IMR-90 (cell line): ENCODE results near the gene COL13A1. TPM values are rescaled to one million over a fixed set of nuclear protein-coding genes. Genes with fewer than 3 reads are reported as not detected.

Experiments
- ATAC-seq: fragments of 200-7000 bp; cut with Tn5 transposase; 2 replicates; pipeline ENCODE4 v1.9.1; 2020; ENCODE audit warnings: low read depth, mild to moderate bottlenecking, moderate library complexity
- BruUV-seq: library from RNA; stranded (reverse); fragments of 400-500 nt; replicated peaks from 2 replicates; lab custom pipeline; 2021; lab: Mats Ljungman, UMichigan
- CTCF ChIA-PET: fragments of 300-600 bp; formaldehyde crosslinking; extraction: SDS; loops from one replicate; lab custom pipeline; 2021; ENCODE audit warnings: antibody characterized with exemption; lab: Yijun Ruan, JAX
- POLR2A ChIA-PET: fragments of 300-600 bp; sonication (Branson Sonifier 250); formaldehyde crosslinking; loops from one replicate; lab custom pipeline; 2022; ENCODE audit warnings: antibody characterized with exemption; ENCODE audit not compliant: unreplicated experiment; lab: Charles Lee
- DNase-seq: peaks from one replicate; pipeline ENCODE4 v3.0.0; 2013
- H2AFZ ChIP-seq: replicated peaks from 2 replicates; pipeline ENCODE3; 2013; ENCODE audit warnings: low read length, mild to moderate bottlenecking; ENCODE audit not compliant: poor library complexity
- H2AK5ac ChIP-seq: 2 replicates; pipeline ENCODE4 v1.6.1; 2013; ENCODE audit warnings: low read depth, low read length, inconsistent platforms
- H2AK9ac ChIP-seq: replicated peaks from 2 replicates; pipeline ENCODE3; 2013; ENCODE audit warnings: mild to moderate bottlenecking, low read depth, low read length, moderate library complexity; ENCODE audit not compliant: poor library complexity
- H2BK120ac ChIP-seq: 2 replicates; pipeline ENCODE4 v1.6.1; 2013; ENCODE audit warnings: low read depth, low read length, inconsistent platforms
- H2BK15ac ChIP-seq: 3 replicates; pipeline ENCODE4 v1.6.1; 2013; ENCODE audit warnings: low read depth, low read length, inconsistent platforms
- H2BK20ac ChIP-seq: 2 replicates; pipeline ENCODE4 v1.6.1; 2013; ENCODE audit warnings: low read depth, mild to moderate bottlenecking, inconsistent platforms, low read length, moderate library complexity
- H2BK5ac ChIP-seq: 2 replicates; pipeline ENCODE4 v1.6.1; 2013; ENCODE audit warnings: mild to moderate bottlenecking, low read depth, low read length, inconsistent platforms; ENCODE audit not compliant: poor library complexity, severe bottlenecking
- H3K14ac ChIP-seq: replicated peaks from 2 replicates; pipeline ENCODE4 v1.6.1; 2013; ENCODE audit warnings: low read depth, low read length, inconsistent platforms
- H3K18ac ChIP-seq: 2 replicates; pipeline ENCODE4 v1.6.1; 2013; ENCODE audit warnings: low read depth, low read length, control low read depth
- H3K23ac ChIP-seq: 2 replicates; pipeline ENCODE4 v1.6.1; 2013; ENCODE audit warnings: low read depth, low read length, inconsistent platforms
- H3K27ac ChIP-seq: 2 replicates; pipeline ENCODE4 v1.5.1; 2013; ENCODE audit warnings: mild to moderate bottlenecking, control low read depth, low read length; ENCODE audit not compliant: insufficient read depth
- H3K27me3 ChIP-seq: 2 replicates; pipeline ENCODE4 v1.6.1; 2013; ENCODE audit warnings: low read length; ENCODE audit not compliant: control insufficient read depth, insufficient read depth
- H3K36me3 ChIP-seq: 2 replicates; pipeline ENCODE4 v1.6.1; 2013; ENCODE audit warnings: low read length, mixed read lengths; ENCODE audit not compliant: control insufficient read depth, insufficient read depth
- H3K4ac ChIP-seq: 2 replicates; pipeline ENCODE4 v1.6.1; 2013; ENCODE audit warnings: low read depth, low read length, inconsistent platforms
- H3K4me1 ChIP-seq: 2 replicates; pipeline ENCODE4 v1.6.1; 2013; ENCODE audit warnings: low read length, mixed read lengths; ENCODE audit not compliant: control insufficient read depth, insufficient read depth
- H3K4me2 ChIP-seq: 2 replicates; pipeline ENCODE4 v1.6.1; 2013; ENCODE audit warnings: low read depth, mild to moderate bottlenecking, control low read depth, low read length, moderate library complexity
- H3K4me3 ChIP-seq: 2 replicates; pipeline ENCODE4 v1.5.1; 2013; ENCODE audit warnings: low read depth, mild to moderate bottlenecking, control low read depth, low read length, moderate library complexity; ENCODE audit not compliant: insufficient read depth
- H3K56ac ChIP-seq: 2 replicates; pipeline ENCODE4 v1.6.1; 2013; ENCODE audit warnings: low read length, inconsistent platforms; ENCODE audit not compliant: insufficient read depth; ENCODE audit errors: extremely low read depth
- H3K79me1 ChIP-seq, 2 experiments: 2 replicates each; pipeline ENCODE4 v1.6.1; 2013; ENCODE audit warnings: low read length in 2 of 2, inconsistent platforms in 1 of 2, low read depth in 1 of 2
- H3K9ac ChIP-seq: 2 replicates; pipeline ENCODE4 v1.6.1; 2013; ENCODE audit warnings: low read depth, low read length, control low read depth
- H3K9me1 ChIP-seq: 2 replicates; pipeline ENCODE4 v1.6.1; 2013; ENCODE audit warnings: low read length, inconsistent platforms; ENCODE audit not compliant: insufficient read depth
- H3K9me3 ChIP-seq: 2 replicates; pipeline ENCODE4 v1.6.1; 2013; ENCODE audit warnings: low read length; ENCODE audit not compliant: control insufficient read depth, insufficient read depth
- H4K20me1 ChIP-seq: 2 replicates; pipeline ENCODE4 v1.6.1; 2013; ENCODE audit warnings: low read length, inconsistent platforms; ENCODE audit not compliant: insufficient read depth
- H4K5ac ChIP-seq: 2 replicates; pipeline ENCODE4 v1.6.1; 2013; ENCODE audit warnings: mild to moderate bottlenecking, low read depth, low read length, control low read depth
- H4K8ac ChIP-seq, 2 experiments: 2 replicates each; pipeline ENCODE4 v1.6.1; 2013; ENCODE audit warnings: low read depth in 2 of 2, low read length in 2 of 2, control low read depth in 1 of 2, inconsistent platforms in 1 of 2
- H4K91ac ChIP-seq: 2 replicates; pipeline ENCODE4 v1.6.1; 2013; ENCODE audit warnings: low read depth, low read length, inconsistent platforms; ENCODE audit not compliant: insufficient read depth
- BHLHE40 ChIP-seq: fragments of 150-350 bp; IDR thresholded peaks from 2 replicates; pipeline ENCODE4 v1.6.1; 2016; ENCODE audit warnings: mild to moderate bottlenecking, low read depth, low read length
- CEBPB ChIP-seq: IDR thresholded peaks from 2 replicates; pipeline ENCODE4 v1.6.1; 2012; ENCODE audit warnings: low read depth, low read length, improper control_type of control experiment
- CHD1 ChIP-seq: IDR thresholded peaks from 2 replicates; pipeline ENCODE4 v1.6.1; 2012; ENCODE audit warnings: low read depth, low read length, improper control_type of control experiment
- FOS ChIP-seq: fragments of 150-350 bp; IDR thresholded peaks from 2 replicates; pipeline ENCODE4 v1.6.1; 2016; ENCODE audit warnings: low read depth, low read length
- MAFK ChIP-seq: IDR thresholded peaks from 2 replicates; pipeline ENCODE4 v1.6.1; 2012; ENCODE audit warnings: low read depth, low read length, improper control_type of control experiment
- MAZ ChIP-seq: IDR thresholded peaks from 2 replicates; pipeline ENCODE4 v1.6.1; 2012; ENCODE audit warnings: low read depth, mild to moderate bottlenecking, low read length, improper control_type of control experiment, moderate library complexity, borderline replicate concordance
- MXI1 ChIP-seq: IDR thresholded peaks from 2 replicates; pipeline ENCODE4 v1.6.1; 2012; ENCODE audit warnings: low read depth, mild to moderate bottlenecking, low read length, moderate library complexity, borderline replicate concordance
- NFE2L2 ChIP-seq: fragments of 150-350 bp; IDR thresholded peaks from 2 replicates; pipeline ENCODE4 v1.6.1; 2016; ENCODE audit warnings: low read depth, mild to moderate bottlenecking, low read length
- POLR2A ChIP-seq: IDR thresholded peaks from 2 replicates; pipeline ENCODE4 v1.6.1; 2012; ENCODE audit warnings: mild to moderate bottlenecking, low read depth, low read length
- RAD21 ChIP-seq: IDR thresholded peaks from 2 replicates; pipeline ENCODE4 v1.6.1; 2012; ENCODE audit warnings: low read length, improper control_type of control experiment
- RCOR1 ChIP-seq: IDR thresholded peaks from 2 replicates; pipeline ENCODE4 v1.6.1; 2012; ENCODE audit warnings: mild to moderate bottlenecking, low read length, improper control_type of control experiment; ENCODE audit not compliant: insufficient replicate concordance
- RFX5 ChIP-seq: IDR thresholded peaks from 2 replicates; pipeline ENCODE4 v1.8.0; 2012; ENCODE audit warnings: low read depth, mild to moderate bottlenecking, low read length, moderate library complexity
- SMC3 ChIP-seq: fragments of 150-350 bp; IDR thresholded peaks from 2 replicates; pipeline ENCODE4 v1.6.1; 2016; ENCODE audit warnings: low read depth, mild to moderate bottlenecking, antibody characterized with exemption, low read length, moderate library complexity
- USF2 ChIP-seq: fragments of 150-350 bp; IDR thresholded peaks from 2 replicates; pipeline ENCODE4 v1.6.1; 2017; ENCODE audit warnings: mild to moderate bottlenecking, antibody characterized with exemption, low read length, low read depth
- WGBS, 2 experiments: methylation state at CpG; one replicate each; pipeline versions ENCODE4 v1.1.5 to v1.1.7; 2013; ENCODE audit warnings: missing lambda C conversion rate in 2 of 2; ENCODE audit not compliant: insufficient read length in 1 of 2; ENCODE audit errors: extremely low coverage in 2 of 2; 5-methylcytosine and 5-hydroxymethylcytosine counted together
- dilution Hi-C: fragments of 300-500 bp; cut with HindIII; formaldehyde crosslinking; loops from one replicate; pipeline ENCODE4 v1.14.3; 2018; ENCODE audit warnings: low sequenced_read_pairs; ENCODE audit not compliant: unreplicated experiment
- in situ Hi-C: fragments of 300-500 bp; cut with MboI; formaldehyde crosslinking; loops from 3 replicates; pipeline ENCODE4 v1.14.3; 2019; ENCODE audit warnings: low sequenced_read_pairs, inconsistent platforms, mixed read lengths
- intact Hi-C: fragments of 100-400 bp; cut with micrococcal nuclease; formaldehyde crosslinking; loops from 2 replicates; pipeline ENCODE4 v1.10.0; 2022
- polyA plus RNA-seq, 3 experiments: library from polyadenylated mRNA; depleted of rRNA; stranded (reverse); fragments of >200 nt; gene quantifications; 2 replicates each; pipeline ENCODE4 v1.2.3, GENCODE V29; 2012; ENCODE audit warnings: low replicate concordance in 1 of 3
- total RNA-seq: library from RNA; depleted of rRNA; stranded (reverse); fragments of >200 nt; gene quantifications from 2 replicates; pipeline ENCODE4 v1.2.3, GENCODE V29; 2012
- TF ChIP-seq, protein P1 (sequence below): conservative IDR thresholded peaks from 2 replicates; pipeline ENCODE4 v1.5.1; 2012; ENCODE audit warnings: mild to moderate bottlenecking, low read depth, low read length, improper control_type of control experiment

The COL13A1 gene
- total and polyA plus RNA-seq, 2 of the 4 experiments (the other 2 are of a cell fraction): 12.2 to 31.3 TPM

GRCh38 chr10:69884024-69884367 lies 82.3 kb downstream of the COL13A1 start (continued):
- TF ChIP-seq NFE2L2 (no peak), RCOR1 (no peak), USF2 (no peak), FOS (no peak)

GRCh38 chr10:69884686-69885085 lies 83.0 kb downstream of the COL13A1 start:
- dilution Hi-C loops (no loop called here), intact Hi-C loops (no loop called here), in situ Hi-C loops (no loop called here)
- H4K20me1 ChIP-seq: peaks cover 3% of the 10 kb centered on the region; the same call in 1 of the 2 replicates
- H3K9ac ChIP-seq: no peak overlapping the region
- DNase-seq (no peak), ATAC-seq (no peak)
- H2AK5ac ChIP-seq: no peak overlapping the region
- H3K18ac ChIP-seq: no peak overlapping the region
- H4K8ac ChIP-seq: no peak overlapping the region
- ChIA-PET CTCF (interaction anchor here (0.6 kb wide), 1 partner anchor 20 kb away, joined by 3 read pairs; no protein-coding TSS in a partner anchor), POLR2A (no interaction called here)
- no peak overlapping the region for H3K4me2 ChIP-seq
- H3K4ac ChIP-seq: no peak overlapping the region
- H3K27me3 ChIP-seq: no peaks in the 10 kb centered on the region
- no peak overlapping the region for H2BK120ac ChIP-seq
- H3K14ac ChIP-seq: no peak overlapping the region
- no peak overlapping the region for H2BK5ac ChIP-seq
- peaks cover 8% of the 10 kb centered on the region; the same call in 1 of the 2 replicates for H3K9me1 ChIP-seq
- WGBS, 2 experiments: no CpG with 5 or more reads among the region's 5 CpGs
- H3K79me1 ChIP-seq: no peaks in the 10 kb centered on the region
- no TSS peak for BruUV-seq
- H2BK20ac ChIP-seq: no peak overlapping the region
- H4K5ac ChIP-seq: no peak overlapping the region
- no peak overlapping the region for H2BK15ac ChIP-seq
- no peak overlapping the region for H2AK9ac ChIP-seq
- H3K27ac ChIP-seq: no peak overlapping the region
- no peak overlapping the region for H3K56ac ChIP-seq
- H2AFZ ChIP-seq: no peak overlapping the region
- TF ChIP-seq MAZ: no peak
- no peak for TF ChIP-seq USF2
- TF ChIP-seq CHD1: no peak
- no peak for TF ChIP-seq CEBPB
- TF ChIP-seq RAD21: no peak
- TF ChIP-seq FOS: no peak
- TF ChIP-seq POLR2A: no peak
- TF ChIP-seq RFX5: no peak
- TF ChIP-seq MXI1: no peak
- TF ChIP-seq MAFK: no peak
- no peak for TF ChIP-seq BHLHE40
- TF ChIP-seq, protein P1, sequence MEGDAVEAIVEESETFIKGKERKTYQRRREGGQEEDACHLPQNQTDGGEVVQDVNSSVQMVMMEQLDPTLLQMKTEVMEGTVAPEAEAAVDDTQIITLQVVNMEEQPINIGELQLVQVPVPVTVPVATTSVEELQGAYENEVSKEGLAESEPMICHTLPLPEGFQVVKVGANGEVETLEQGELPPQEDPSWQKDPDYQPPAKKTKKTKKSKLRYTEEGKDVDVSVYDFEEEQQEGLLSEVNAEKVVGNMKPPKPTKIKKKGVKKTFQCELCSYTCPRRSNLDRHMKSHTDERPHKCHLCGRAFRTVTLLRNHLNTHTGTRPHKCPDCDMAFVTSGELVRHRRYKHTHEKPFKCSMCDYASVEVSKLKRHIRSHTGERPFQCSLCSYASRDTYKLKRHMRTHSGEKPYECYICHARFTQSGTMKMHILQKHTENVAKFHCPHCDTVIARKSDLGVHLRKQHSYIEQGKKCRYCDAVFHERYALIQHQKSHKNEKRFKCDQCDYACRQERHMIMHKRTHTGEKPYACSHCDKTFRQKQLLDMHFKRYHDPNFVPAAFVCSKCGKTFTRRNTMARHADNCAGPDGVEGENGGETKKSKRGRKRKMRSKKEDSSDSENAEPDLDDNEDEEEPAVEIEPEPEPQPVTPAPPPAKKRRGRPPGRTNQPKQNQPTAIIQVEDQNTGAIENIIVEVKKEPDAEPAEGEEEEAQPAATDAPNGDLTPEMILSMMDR: no peak
- TF ChIP-seq SMC3: no peak
- no peak for TF ChIP-seq RCOR1
- no peak overlapping the region for H4K91ac ChIP-seq
- no peak overlapping the region for H3K4me3 ChIP-seq
- H3K36me3 ChIP-seq: peaks cover 3% of the 10 kb centered on the region; the same call in 1 of the 2 replicates
- H3K4me1 ChIP-seq: peaks cover 4% of the 10 kb centered on the region
- H3K9me3 ChIP-seq: no peaks in the 10 kb centered on the region
- no peak overlapping the region for H3K23ac ChIP-seq
